Liver (tissue), 9 donors: ENCODE results near the gene SYT2. TPM values are rescaled to one million over a fixed set of nuclear protein-coding genes. Genes with fewer than 3 reads are reported as not detected.

Source experiments
- DNase-seq: peaks from one replicate; pipeline ENCODE4 v3.0.0-alpha.2; 2017; ENCODE audit warnings: low spot score
- H3K27ac ChIP-seq, 2 donors: one replicate each; pipeline ENCODE4 v1.7.0; 2013; ENCODE audit warnings: inconsistent platforms in 2 of 2, low read length in 2 of 2, control low read depth in 1 of 2, low read depth in 1 of 2, mild to moderate bottlenecking in 1 of 2
- H3K27me3 ChIP-seq, 4 donors: one replicate each; pipeline versions ENCODE4 v1.6.1 to v1.7.0; 2013; ENCODE audit warnings: low read length in 3 of 4, inconsistent platforms in 1 of 4, mild to moderate bottlenecking in 1 of 4, moderate library complexity in 1 of 4; ENCODE audit not compliant: control insufficient read depth in 4 of 4, insufficient read depth in 4 of 4
- H3K36me3 ChIP-seq, 4 donors: one replicate each; pipeline versions ENCODE4 v1.6.1 to v1.7.0; 2013; ENCODE audit warnings: low read length in 3 of 4, mild to moderate bottlenecking in 3 of 4, low read depth in 1 of 4, moderate library complexity in 1 of 4; ENCODE audit not compliant: control insufficient read depth in 4 of 4, insufficient read depth in 3 of 4
- H3K4me1 ChIP-seq, 4 donors: one replicate each; pipeline versions ENCODE4 v1.6.1 to v1.7.0; 2013; ENCODE audit warnings: low read length in 3 of 4, mild to moderate bottlenecking in 3 of 4, moderate library complexity in 1 of 4; ENCODE audit not compliant: control insufficient read depth in 4 of 4, insufficient read depth in 4 of 4
- H3K4me3 ChIP-seq, 3 donors: one replicate each; pipeline versions ENCODE4 v1.6.1 to v1.7.0; 2013; ENCODE audit warnings: low read length in 3 of 3, control low read depth in 1 of 3, low read depth in 1 of 3, mild to moderate bottlenecking in 1 of 3
- H3K9ac ChIP-seq, 2 donors: one replicate each; pipeline ENCODE4 v1.7.0; 2013; ENCODE audit warnings: low read length in 2 of 2, mild to moderate bottlenecking in 2 of 2, moderate library complexity in 2 of 2, control low read depth in 1 of 2, low read depth in 1 of 2
- H3K9me3 ChIP-seq, 4 donors: one replicate each; pipeline versions ENCODE4 v1.6.1 to v1.7.0; 2013; ENCODE audit warnings: low read length in 3 of 4; ENCODE audit not compliant: control insufficient read depth in 4 of 4
- ATF3 ChIP-seq: IDR thresholded peaks from 2 replicates; pipeline ENCODE4 v1.6.1; 2016; ENCODE audit warnings: antibody characterized with exemption
- EGR1 ChIP-seq, 2 donors: IDR thresholded peaks; 2 replicates each; pipeline ENCODE4 v1.6.1; 2016 to 2018; ENCODE audit warnings: antibody characterized with exemption in 2 of 2, low read depth in 2 of 2
- FOXA1 ChIP-seq: IDR thresholded peaks from 2 replicates; pipeline ENCODE4 v1.6.1; 2016; ENCODE audit warnings: antibody characterized with exemption
- FOXA2 ChIP-seq: IDR thresholded peaks from 2 replicates; pipeline ENCODE4 v1.6.1; 2016; ENCODE audit warnings: antibody characterized with exemption
- GABPA ChIP-seq, 2 donors: IDR thresholded peaks in 1 of 2; conservative IDR thresholded peaks in 1 of 2; 2 replicates each; pipeline ENCODE4 v1.6.1; 2016; ENCODE audit warnings: antibody characterized with exemption in 2 of 2, mild to moderate bottlenecking in 1 of 2, moderate library complexity in 1 of 2
- HNF4A ChIP-seq, 2 donors: conservative IDR thresholded peaks; 2 replicates each; pipeline ENCODE4 v1.6.1; 2016; ENCODE audit warnings: antibody characterized with exemption in 2 of 2, mild to moderate bottlenecking in 2 of 2
- HNF4G ChIP-seq: IDR thresholded peaks from 2 replicates; pipeline ENCODE4 v1.6.1; 2016; ENCODE audit warnings: antibody characterized with exemption
- JUND ChIP-seq, 2 donors: IDR thresholded peaks; 2 replicates each; pipeline ENCODE4 v1.6.1; 2016; ENCODE audit warnings: antibody characterized with exemption in 2 of 2
- MAX ChIP-seq: IDR thresholded peaks from 2 replicates; pipeline ENCODE4 v1.6.1; 2016; ENCODE audit warnings: antibody characterized with exemption
- REST ChIP-seq: IDR thresholded peaks from 2 replicates; pipeline ENCODE4 v1.6.1; 2016; ENCODE audit warnings: antibody characterized with exemption, mild to moderate bottlenecking
- RXRA ChIP-seq, 2 donors: IDR thresholded peaks; 2 replicates each; pipeline ENCODE4 v1.6.1; 2017 to 2018; ENCODE audit warnings: antibody characterized with exemption in 2 of 2, mild to moderate bottlenecking in 1 of 2
- SP1 ChIP-seq: IDR thresholded peaks from 2 replicates; pipeline ENCODE4 v1.6.1; 2018; ENCODE audit warnings: antibody characterized with exemption, mild to moderate bottlenecking
- TAF1 ChIP-seq: conservative IDR thresholded peaks from 2 replicates; pipeline ENCODE4 v1.6.1; 2016; ENCODE audit warnings: antibody characterized with exemption, mild to moderate bottlenecking
- ZBTB33 ChIP-seq: IDR thresholded peaks from 2 replicates; pipeline ENCODE4 v1.6.1; 2016; ENCODE audit warnings: antibody characterized with exemption
- WGBS: extraction: QIAGEN DNeasy Blood & Tissue Kit; methylation state at CpG from one replicate; pipeline ENCODE4 v1.1.7; 2013; 5-methylcytosine and 5-hydroxymethylcytosine counted together
- polyA plus RNA-seq, 2 donors: library from polyadenylated mRNA; stranded (reverse) in 1 of 2; unstranded in 1 of 2; fragments of 200-250 nt in 1 of 2; fragments of >200 nt in 1 of 2; fragmentation: Nextera tagmentation in 1 of 2; extraction: Ambion mirVana in 1 of 2; gene quantifications; one replicate each; pipeline versions ENCODE4 v1.2.1 to v1.2.3, GENCODE V29; 2013 to 2015
- total RNA-seq, 2 donors: library from RNA; depleted of rRNA; stranded (reverse); fragments of >200 nt; gene quantifications; one replicate each; pipeline ENCODE4 v1.2.3, GENCODE V29; 2014
- donor health status: healthy.
- donor health status: healthy.
- donor health status: healthy.
- donor health status: healthy.
- donor health status: healthy.

SYT2 gene
- total and polyA plus RNA-seq, 4 donors = under 0.01 to 0.07 TPM; not detected in 2

GRCh38 chr1:202563818-202564217, 146.4 kb downstream of the SYT2 start:
- DNase-seq = no peak
- Histone ChIP-seq H3K4me1 (peaks cover 0 to 5% (median 2%) of the 10 kb centered on the region in 4 donors), H3K27me3 (no peaks in the 10 kb centered on the region), H3K27ac (no peak overlapping the region), H3K36me3 (peaks cover 0 to 11% (median 8%) of the 10 kb centered on the region in 4 donors), H3K9ac (no peak overlapping the region), H3K4me3 (no peak overlapping the region), H3K9me3 (no peaks in the 10 kb centered on the region)
- WGBS = 95% methylated on average over 1 of the region's 1 CpG
- TF ChIP-seq FOXA1 (no peak), JUND (IDR thresholded peaks at IDR 0.05) (no peak), FOXA2 (no peak), TAF1 (no peak), HNF4G (no peak), MAX (no peak), EGR1 (IDR thresholded peaks at IDR 0.05; ENCODE audit: low read depth in 2 of 2) (no peak), SP1 (no peak), HNF4A (conservative IDR thresholded peaks at IDR 0.05) (no peak), ZBTB33 (no peak), ATF3 (no peak), RXRA (IDR thresholded peaks at IDR 0.05) (no peak)

GRCh38 chr1:202562444-202563060, 147.7 kb downstream of the SYT2 start:
- Histone ChIP-seq H3K9ac (no peak overlapping the region), H3K27me3 (no peaks in the 10 kb centered on the region), H3K9me3 (no peaks in the 10 kb centered on the region), H3K36me3 (peaks cover 0 to 10% (median 4%) of the 10 kb centered on the region in 4 donors), H3K4me1 (peaks cover 0 to 5% (median 0%) of the 10 kb centered on the region in 4 donors), H3K4me3 (no peak overlapping the region), H3K27ac (no peak overlapping the region)
- TF ChIP-seq EGR1 (IDR thresholded peaks at IDR 0.05; ENCODE audit: low read depth in 2 of 2) (no peak), GABPA (IDR thresholded peaks at IDR 0.05 in 1 of 2, conservative IDR thresholded peaks at IDR 0.05 in 1 of 2) (no peak), REST (no peak), SP1 (no peak)
- no peak for DNase-seq
- WGBS = 93% methylated on average over 13 of the region's 13 CpGs
